Measurements from ENCODE around the gene ADGRB3. TPM values are rescaled to one million over a fixed set of nuclear protein-coding genes. Genes with fewer than 3 reads are reported as not detected.

Gene ADGRB3
- total RNA-seq, 1 donor from 2014 or later, result 2.7 TPM

GRCh38 chr6:69331886-69332285 is 696.8 kb downstream of the ADGRB3 start:
- no peaks in the 10 kb centered on the region for H3K9me3 ChIP-seq
- intact Hi-C loops (cut with DNase I), result no loop called here
- no peaks in the 10 kb centered on the region for H3K36me3 ChIP-seq
- no peak overlapping the region for H3K27ac ChIP-seq
- H3K27me3 ChIP-seq, result no peaks in the 10 kb centered on the region
- H3K4me3 ChIP-seq, result no peak overlapping the region
- DNase-seq (ENCODE audit: extremely low spot score in 2 of 2), result no peak
- TF ChIP-seq POLR2A (IDR thresholded peaks at IDR 0.05) (no peak), POLR2AphosphoS5 (IDR thresholded peaks at IDR 0.05; ENCODE audit: insufficient read depth in 1 of 2, low read depth in 1 of 2) (no peak), CTCF (IDR thresholded peaks at IDR 0.05) (no peak)
- H3K4me1 ChIP-seq, result no peaks in the 10 kb centered on the region

GRCh38 chr6:69337311-69337710 is 702.2 kb downstream of the ADGRB3 start:
- no peak for TF ChIP-seq POLR2AphosphoS5 (IDR thresholded peaks at IDR 0.05; ENCODE audit: insufficient read depth in 1 of 2, low read depth in 1 of 2)
- TF ChIP-seq CTCF (IDR thresholded peaks at IDR 0.05), result no peak
- no peak for TF ChIP-seq POLR2A (IDR thresholded peaks at IDR 0.05)
- no peak for DNase-seq (ENCODE audit: extremely low spot score in 2 of 2)
- intact Hi-C loops (cut with DNase I), result no loop called here
- H3K36me3 ChIP-seq, result no peaks in the 10 kb centered on the region
- H3K4me3 ChIP-seq, result no peak overlapping the region
- H3K27ac ChIP-seq, result no peak overlapping the region
- no peaks in the 10 kb centered on the region for H3K27me3 ChIP-seq
- no peaks in the 10 kb centered on the region for H3K9me3 ChIP-seq
- H3K4me1 ChIP-seq, result no peaks in the 10 kb centered on the region

GRCh38 chr6:69338431-69339162 is 703.5 kb downstream of the ADGRB3 start:
- TF ChIP-seq POLR2A (IDR thresholded peaks at IDR 0.05) (no peak), POLR2AphosphoS5 (IDR thresholded peaks at IDR 0.05; ENCODE audit: insufficient read depth in 1 of 2, low read depth in 1 of 2) (no peak), CTCF (IDR thresholded peaks at IDR 0.05) (no peak)
- H3K4me3 ChIP-seq, result no peak overlapping the region
- H3K9me3 ChIP-seq, result no peaks in the 10 kb centered on the region
- no peak for DNase-seq (ENCODE audit: extremely low spot score in 2 of 2)
- H3K4me1 ChIP-seq, result no peaks in the 10 kb centered on the region
- no peaks in the 10 kb centered on the region for H3K36me3 ChIP-seq
- intact Hi-C loops (cut with DNase I), result no loop called here
- H3K27ac ChIP-seq, result no peak overlapping the region
- H3K27me3 ChIP-seq, result no peaks in the 10 kb centered on the region

GRCh38 chr6:69339163-69339550 is 704.1 kb downstream of the ADGRB3 start:
- intact Hi-C loops (cut with DNase I), result no loop called here
- no peak overlapping the region for H3K4me3 ChIP-seq
- H3K27ac ChIP-seq, result no peak overlapping the region
- TF ChIP-seq POLR2A (IDR thresholded peaks at IDR 0.05) (no peak), CTCF (IDR thresholded peaks at IDR 0.05) (no peak), POLR2AphosphoS5 (IDR thresholded peaks at IDR 0.05; ENCODE audit: insufficient read depth in 1 of 2, low read depth in 1 of 2) (no peak)
- no peaks in the 10 kb centered on the region for H3K36me3 ChIP-seq
- H3K9me3 ChIP-seq, result no peaks in the 10 kb centered on the region
- no peaks in the 10 kb centered on the region for H3K4me1 ChIP-seq
- no peaks in the 10 kb centered on the region for H3K27me3 ChIP-seq
- no peak for DNase-seq (ENCODE audit: extremely low spot score in 2 of 2)

GRCh38 chr6:69340196-69340595 is 705.1 kb downstream of the ADGRB3 start:
- TF ChIP-seq POLR2A (IDR thresholded peaks at IDR 0.05) (no peak), POLR2AphosphoS5 (IDR thresholded peaks at IDR 0.05; ENCODE audit: insufficient read depth in 1 of 2, low read depth in 1 of 2) (no peak), CTCF (IDR thresholded peaks at IDR 0.05) (no peak)
- no peaks in the 10 kb centered on the region for H3K9me3 ChIP-seq
- DNase-seq (ENCODE audit: extremely low spot score in 2 of 2), result no peak
- H3K27ac ChIP-seq, result no peak overlapping the region
- H3K27me3 ChIP-seq, result no peaks in the 10 kb centered on the region
- no peak overlapping the region for H3K4me3 ChIP-seq
- no peaks in the 10 kb centered on the region for H3K36me3 ChIP-seq
- intact Hi-C loops (cut with DNase I), result no loop called here
- H3K4me1 ChIP-seq, result no peaks in the 10 kb centered on the region
